OCI-LY1 (cell line): Measurements from ENCODE around the gene STUM.

ENCODE experiments used
- H2AFZ ChIP-seq: fragments of 200-600 bp; sonication (generic), shearing (Covaris generic); 2 replicates; pipeline ENCODE4 v1.6.0; 2014; ENCODE audit warnings: antibody characterized with exemption, mild to moderate bottlenecking, low read length
- H3F3A ChIP-seq: fragments of 200-600 bp; sonication (generic), shearing (Covaris generic); 2 replicates; pipeline ENCODE4 v1.6.0; 2014; ENCODE audit warnings: mild to moderate bottlenecking, antibody characterized with exemption, low read length, moderate library complexity; ENCODE audit not compliant: insufficient read depth
- H3K27ac ChIP-seq: fragments of 200-600 bp; sonication (generic); 2 replicates; pipeline ENCODE4 v1.5.1; 2014; ENCODE audit warnings: low read length, mixed run types, mild to moderate bottlenecking, low read depth; ENCODE audit not compliant: poor library complexity, severe bottlenecking
- H3K27me3 ChIP-seq: fragments of 200-600 bp; sonication (generic); 2 replicates; pipeline ENCODE4 v1.6.0; 2014; ENCODE audit warnings: antibody characterized with exemption, mild to moderate bottlenecking, low read length, moderate library complexity; ENCODE audit not compliant: insufficient read depth
- H3K36me3 ChIP-seq: fragments of 200-600 bp; sonication (generic); 2 replicates; pipeline ENCODE4 v1.6.1; 2014; ENCODE audit warnings: mild to moderate bottlenecking, antibody characterized with exemption, low read length, moderate library complexity, mixed read lengths; ENCODE audit not compliant: insufficient read depth
- H3K4me1 ChIP-seq: fragments of 200-600 bp; sonication (generic); 2 replicates; pipeline ENCODE4 v1.5.1; 2014; ENCODE audit warnings: mild to moderate bottlenecking, low read length, moderate library complexity; ENCODE audit not compliant: insufficient read depth, severe bottlenecking
- H3K4me2 ChIP-seq: fragments of 200-600 bp; sonication (generic), shearing (Covaris generic); 2 replicates; pipeline ENCODE4 v1.6.1; 2014; ENCODE audit warnings: low read length
- H3K4me3 ChIP-seq: fragments of 200-600 bp; sonication (generic); 2 replicates; pipeline ENCODE4 v1.5.1; 2014; ENCODE audit warnings: low read length, low read depth, mild to moderate bottlenecking, mixed read lengths; ENCODE audit not compliant: poor library complexity, severe bottlenecking
- H3K79me2 ChIP-seq: fragments of 200-600 bp; shearing (Covaris generic); 2 replicates; pipeline ENCODE4 v1.6.1; 2016; ENCODE audit warnings: mixed run types, low read length, mixed read lengths; ENCODE audit not compliant: insufficient read depth
- H3K9ac ChIP-seq: fragments of 200-600 bp; sonication (generic), shearing (Covaris generic); 2 replicates; pipeline ENCODE4 v1.6.1; 2014; ENCODE audit warnings: mild to moderate bottlenecking, low read length, mixed read lengths
- H3K9me2 ChIP-seq: fragments of 200-600 bp; sonication (generic), shearing (Covaris generic); 2 replicates; pipeline ENCODE4 v1.6.1; 2014; ENCODE audit warnings: low read depth, mild to moderate bottlenecking, low read length, mixed read lengths
- H3K9me3 ChIP-seq: fragments of 200-600 bp; shearing (Covaris generic); 2 replicates; pipeline ENCODE4 v1.6.1; 2014; ENCODE audit warnings: low read length, mixed read lengths
- H4K20me1 ChIP-seq: fragments of 200-600 bp; sonication (generic), shearing (Covaris generic); 2 replicates; pipeline ENCODE4 v1.6.0; 2016; ENCODE audit warnings: mild to moderate bottlenecking, low read length; ENCODE audit not compliant: insufficient read depth
- CTCF ChIP-seq: fragments of 200-600 bp; sonication (generic), shearing (Covaris generic); IDR thresholded peaks from 2 replicates; pipeline ENCODE4 v1.5.1; 2017; ENCODE audit warnings: mild to moderate bottlenecking, antibody characterized with exemption, low read length, moderate library complexity, mixed read lengths
- EZH2 ChIP-seq: fragments of 200-600 bp; sonication (generic), shearing (Covaris generic); IDR thresholded peaks from 2 replicates; pipeline ENCODE4 v1.8.0; 2017; ENCODE audit warnings: borderline replicate concordance, mixed run types, mild to moderate bottlenecking, antibody characterized with exemption, low read length, moderate library complexity, mixed read lengths

STUM gene

GRCh38 chr1:226553266-226553923 is 4.8 kb downstream of the STUM start:
- H3K27ac ChIP-seq, result no peak overlapping the region
- H3F3A ChIP-seq, result no peaks in the 10 kb centered on the region
- no peaks in the 10 kb centered on the region for H3K36me3 ChIP-seq
- no peaks in the 10 kb centered on the region for H3K9me2 ChIP-seq
- no peak overlapping the region for H3K9ac ChIP-seq
- TF ChIP-seq EZH2 (no peak), CTCF (no peak)
- H3K79me2 ChIP-seq, result no peaks in the 10 kb centered on the region
- H3K4me2 ChIP-seq, result no peak overlapping the region
- no peaks in the 10 kb centered on the region for H3K9me3 ChIP-seq
- H3K27me3 ChIP-seq, result peaks cover 6% of the 10 kb centered on the region; the same call in 1 of the 2 replicates
- H3K4me3 ChIP-seq, result no peak overlapping the region
- H4K20me1 ChIP-seq, result no peaks in the 10 kb centered on the region
- peaks cover 13% of the 10 kb centered on the region for H3K4me1 ChIP-seq
- H2AFZ ChIP-seq, result no peak overlapping the region

DNA sequence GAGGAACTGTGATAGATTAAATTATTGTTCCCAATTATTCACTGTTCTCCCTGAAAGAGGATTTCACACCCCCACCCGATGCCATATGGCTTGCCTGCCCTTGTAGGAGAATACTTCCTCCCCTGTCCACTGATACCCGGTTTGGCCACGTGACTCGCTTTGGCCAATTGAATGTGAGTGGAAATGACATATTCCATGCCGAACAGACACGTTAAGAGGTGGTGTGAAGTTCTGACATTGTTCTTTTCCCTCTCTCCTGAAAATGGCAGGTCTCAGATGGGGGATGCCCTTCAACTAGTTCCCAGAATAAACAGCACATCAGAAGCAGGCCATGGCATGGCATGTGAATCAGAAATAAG is 5.3 kb downstream of the STUM start:
- peaks cover 7% of the 10 kb centered on the region for H3K4me1 ChIP-seq
- no peak overlapping the region for H3K9ac ChIP-seq
- H3K9me2 ChIP-seq, result no peaks in the 10 kb centered on the region
- H3K27me3 ChIP-seq, result peaks cover 6% of the 10 kb centered on the region; the same call in 1 of the 2 replicates
- no peak overlapping the region for H3K27ac ChIP-seq
- H3K4me2 ChIP-seq, result no peak overlapping the region
- H3K9me3 ChIP-seq, result no peaks in the 10 kb centered on the region
- H3K4me3 ChIP-seq, result no peak overlapping the region
- TF ChIP-seq CTCF, result no peak
- no peak for TF ChIP-seq EZH2
- no peaks in the 10 kb centered on the region for H4K20me1 ChIP-seq
- no peaks in the 10 kb centered on the region for H3K36me3 ChIP-seq
- H2AFZ ChIP-seq, result no peak overlapping the region
- no peaks in the 10 kb centered on the region for H3K79me2 ChIP-seq
- no peaks in the 10 kb centered on the region for H3F3A ChIP-seq

DNA sequence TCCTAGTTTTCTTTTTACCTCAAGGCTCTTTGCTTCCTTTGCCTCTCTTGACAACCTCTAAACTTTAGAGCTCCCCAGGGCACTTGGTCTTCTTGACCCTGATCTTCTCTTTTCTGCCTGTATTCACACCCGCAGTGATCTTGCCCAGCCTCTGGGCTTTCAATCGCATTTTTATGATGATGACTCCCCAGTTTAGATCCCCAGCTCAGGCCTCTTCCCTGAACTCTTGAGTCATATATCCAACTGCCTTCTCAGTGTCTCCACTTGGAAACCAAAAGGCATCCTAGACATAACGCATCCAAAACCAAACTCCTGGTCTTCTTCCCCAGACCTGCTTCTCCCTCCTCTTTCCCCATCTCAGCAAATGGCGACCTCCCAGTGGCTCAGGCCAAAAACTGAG is 6.5 kb downstream of the STUM start:
- peaks cover 6% of the 10 kb centered on the region; the same call in 1 of the 2 replicates for H3K27me3 ChIP-seq
- H3K36me3 ChIP-seq, result no peaks in the 10 kb centered on the region
- H3K9me3 ChIP-seq, result no peaks in the 10 kb centered on the region
- no peak overlapping the region for H3K4me3 ChIP-seq
- no peaks in the 10 kb centered on the region for H3K79me2 ChIP-seq
- TF ChIP-seq EZH2 (no peak), CTCF (no peak)
- no peak overlapping the region for H2AFZ ChIP-seq
- H3K4me1 ChIP-seq, result no peaks in the 10 kb centered on the region
- no peaks in the 10 kb centered on the region for H3F3A ChIP-seq
- no peaks in the 10 kb centered on the region for H3K9me2 ChIP-seq
- no peaks in the 10 kb centered on the region for H4K20me1 ChIP-seq
- H3K4me2 ChIP-seq, result no peak overlapping the region
- H3K27ac ChIP-seq, result no peak overlapping the region
- no peak overlapping the region for H3K9ac ChIP-seq
